PFSK-1 (cell line): ENCODE data around the gene RSAD1.

Experiments
- FOXP2 ChIP-seq: optimal IDR thresholded peaks from 2 replicates; pipeline ENCODE3; 2011; ENCODE audit warnings: borderline replicate concordance, control low read depth, inconsistent platforms; ENCODE audit not compliant: insufficient read depth; ENCODE audit errors: extremely low read length, extremely low read depth
- POLR2AphosphoS5 ChIP-seq: IDR thresholded peaks from 2 replicates; pipeline ENCODE4 v1.6.1; 2012; ENCODE audit warnings: low read depth, mild to moderate bottlenecking, control low read depth, low read length, moderate library complexity
- SIN3A ChIP-seq: IDR thresholded peaks from 2 replicates; pipeline ENCODE4 v1.6.1; 2012; ENCODE audit warnings: mild to moderate bottlenecking, low read length, moderate library complexity, borderline replicate concordance; ENCODE audit not compliant: insufficient read depth
- TAF1 ChIP-seq: IDR thresholded peaks from 2 replicates; pipeline ENCODE4 v1.6.1; 2012; ENCODE audit warnings: low read length, control low read depth, borderline replicate concordance; ENCODE audit not compliant: insufficient read depth
- TF ChIP-seq, protein P1 (sequence below), 2 experiments: IDR thresholded peaks; 2 replicates each; pipeline versions ENCODE4 v1.6.1 to v1.8.0; 2011 to 2012; ENCODE audit warnings: low read depth in 2 of 2, low read length in 2 of 2, control low read depth in 1 of 2, inconsistent platforms in 1 of 2, mild to moderate bottlenecking in 1 of 2, moderate library complexity in 1 of 2; ENCODE audit not compliant: insufficient read depth in 1 of 2

DNA sequence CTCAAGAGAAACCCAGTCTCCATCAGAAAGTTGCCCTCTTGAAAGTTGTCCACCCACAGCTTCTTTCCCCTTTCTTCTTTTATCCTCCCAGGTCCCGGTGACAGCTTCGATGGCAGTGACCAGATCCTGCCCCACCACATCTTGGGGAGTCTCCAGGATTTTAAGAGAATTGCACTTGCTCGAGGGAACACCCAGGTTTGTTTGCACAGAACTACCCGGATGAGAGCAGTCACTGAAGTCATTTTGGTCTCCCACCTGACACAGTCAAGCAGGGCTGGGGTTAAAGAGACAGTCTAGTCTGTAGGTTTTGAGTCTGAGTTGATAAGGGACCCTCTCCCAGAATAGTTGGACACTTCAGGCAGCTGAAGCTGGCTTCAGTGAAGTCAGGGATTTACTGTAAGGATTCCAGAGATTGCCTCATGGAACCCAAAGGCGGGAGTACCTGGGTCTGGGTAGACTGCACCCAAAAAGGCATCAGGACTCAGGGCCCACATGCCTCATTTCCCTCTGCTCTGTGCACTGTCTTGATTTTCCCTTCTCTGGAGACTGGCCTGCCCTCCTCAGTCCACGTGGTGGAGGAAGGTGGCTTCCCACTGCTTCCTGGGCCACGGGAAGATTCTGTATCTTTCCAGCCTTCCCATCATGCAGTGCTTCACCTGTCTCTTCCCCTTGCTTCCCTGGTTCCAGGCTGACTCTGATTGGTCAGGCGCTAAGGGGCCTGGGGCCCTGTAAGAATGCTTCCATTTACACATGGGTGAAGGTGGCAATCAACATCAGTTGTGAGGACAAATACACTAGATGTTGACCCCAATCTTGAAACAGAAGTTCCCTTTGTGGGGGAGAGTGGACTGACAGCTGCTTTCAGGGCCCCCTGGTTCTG is 39.1 kb downstream of the RSAD1 start:
- TF ChIP-seq SIN3A = no peak
- no peak for TF ChIP-seq TAF1
- TF ChIP-seq POLR2AphosphoS5 = no peak
- TF ChIP-seq, protein P1, sequence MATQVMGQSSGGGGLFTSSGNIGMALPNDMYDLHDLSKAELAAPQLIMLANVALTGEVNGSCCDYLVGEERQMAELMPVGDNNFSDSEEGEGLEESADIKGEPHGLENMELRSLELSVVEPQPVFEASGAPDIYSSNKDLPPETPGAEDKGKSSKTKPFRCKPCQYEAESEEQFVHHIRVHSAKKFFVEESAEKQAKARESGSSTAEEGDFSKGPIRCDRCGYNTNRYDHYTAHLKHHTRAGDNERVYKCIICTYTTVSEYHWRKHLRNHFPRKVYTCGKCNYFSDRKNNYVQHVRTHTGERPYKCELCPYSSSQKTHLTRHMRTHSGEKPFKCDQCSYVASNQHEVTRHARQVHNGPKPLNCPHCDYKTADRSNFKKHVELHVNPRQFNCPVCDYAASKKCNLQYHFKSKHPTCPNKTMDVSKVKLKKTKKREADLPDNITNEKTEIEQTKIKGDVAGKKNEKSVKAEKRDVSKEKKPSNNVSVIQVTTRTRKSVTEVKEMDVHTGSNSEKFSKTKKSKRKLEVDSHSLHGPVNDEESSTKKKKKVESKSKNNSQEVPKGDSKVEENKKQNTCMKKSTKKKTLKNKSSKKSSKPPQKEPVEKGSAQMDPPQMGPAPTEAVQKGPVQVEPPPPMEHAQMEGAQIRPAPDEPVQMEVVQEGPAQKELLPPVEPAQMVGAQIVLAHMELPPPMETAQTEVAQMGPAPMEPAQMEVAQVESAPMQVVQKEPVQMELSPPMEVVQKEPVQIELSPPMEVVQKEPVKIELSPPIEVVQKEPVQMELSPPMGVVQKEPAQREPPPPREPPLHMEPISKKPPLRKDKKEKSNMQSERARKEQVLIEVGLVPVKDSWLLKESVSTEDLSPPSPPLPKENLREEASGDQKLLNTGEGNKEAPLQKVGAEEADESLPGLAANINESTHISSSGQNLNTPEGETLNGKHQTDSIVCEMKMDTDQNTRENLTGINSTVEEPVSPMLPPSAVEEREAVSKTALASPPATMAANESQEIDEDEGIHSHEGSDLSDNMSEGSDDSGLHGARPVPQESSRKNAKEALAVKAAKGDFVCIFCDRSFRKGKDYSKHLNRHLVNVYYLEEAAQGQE (IDR thresholded peaks at IDR 0.05; ENCODE audit: insufficient read depth in 1 of 2, low read depth in 2 of 2, low read length in 2 of 2) = no peak
- no peak for TF ChIP-seq FOXP2
